GM21360 (cell line): ENCODE data around the gene SLC7A8.

ENCODE experiments used
- ATAC-seq: cut with Tn5 transposase; IDR thresholded peaks from one replicate; pipeline ENCODE4 v1.9.1; 2021; ENCODE audit warnings: mild to moderate bottlenecking, moderate library complexity; ENCODE audit not compliant: unreplicated experiment

Gene SLC7A8

DNA sequence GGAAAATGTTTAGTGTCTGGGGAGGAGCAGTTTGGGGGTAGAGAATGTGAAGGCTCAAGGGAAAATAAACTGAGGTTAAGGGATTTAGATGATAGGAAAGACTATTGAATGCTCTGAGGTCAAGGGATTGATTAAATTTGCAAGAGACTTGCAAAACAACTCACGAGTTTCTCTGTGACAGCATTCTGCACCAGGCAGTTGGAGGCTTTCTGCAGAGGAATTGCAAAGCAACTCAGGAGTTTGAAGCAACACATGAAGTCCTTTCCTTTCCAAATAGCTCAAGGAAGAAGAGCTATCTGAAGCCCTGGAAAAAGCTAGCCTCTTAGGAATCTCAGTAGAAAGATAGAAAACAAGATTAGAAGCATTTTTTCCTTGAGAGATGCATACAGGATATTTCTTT, 23.9 kb downstream of the SLC7A8 start:
- no peak for ATAC-seq

GRCh38 chr14:23158779-23159178, 24.7 kb downstream of the SLC7A8 start:
- ATAC-seq = no peak

- no peak for ATAC-seq
These were observed 28.4 kb downstream of the SLC7A8 start for GRCh38 chr14:23154964-23155587.

DNA sequence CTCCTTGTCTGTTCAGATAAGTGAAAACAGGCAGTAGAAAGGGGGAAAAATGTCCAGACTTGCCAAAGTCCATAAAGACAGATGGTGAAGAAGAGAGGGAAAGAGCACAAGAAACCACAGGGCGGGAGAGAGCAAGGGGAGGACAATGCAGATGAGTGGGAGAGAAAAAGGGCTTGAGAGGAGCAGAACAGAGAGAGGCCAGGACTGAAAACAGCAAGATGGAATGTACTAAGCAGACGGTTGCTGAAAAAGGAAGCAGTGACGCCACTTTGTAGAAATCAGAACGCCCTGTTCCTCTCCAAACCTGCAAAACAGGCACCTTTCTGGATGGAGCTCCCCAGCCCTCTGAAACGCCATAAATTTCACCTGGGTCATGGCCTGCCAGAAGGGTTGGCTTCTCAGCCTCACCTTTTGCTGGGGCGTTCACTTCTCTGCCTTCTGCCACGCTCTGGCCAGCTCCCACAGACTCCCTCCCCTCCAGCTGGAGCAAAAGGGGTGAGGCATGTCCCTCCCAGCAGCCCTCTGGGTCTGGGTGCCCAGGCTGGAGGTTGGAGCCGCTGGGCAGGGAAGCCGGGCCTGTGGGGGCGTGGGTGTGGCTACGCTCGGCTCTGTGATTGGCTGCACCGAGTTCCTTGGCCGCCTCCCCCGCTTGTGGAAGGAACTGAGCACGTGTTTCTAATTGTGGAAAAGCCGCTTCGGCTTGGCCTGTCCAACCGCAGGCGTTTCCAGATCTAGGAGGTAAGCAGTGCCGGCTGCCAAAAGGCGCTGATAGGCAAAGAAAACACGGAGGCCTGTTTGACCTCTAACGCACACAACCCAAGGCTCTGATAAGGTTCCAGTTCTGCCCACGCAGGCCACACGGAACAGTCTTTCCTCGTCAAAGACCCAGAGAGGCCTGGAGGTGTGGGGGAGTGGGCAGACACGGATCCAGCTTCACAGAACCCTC, 29.3 kb downstream of the SLC7A8 start:
- no peak for ATAC-seq

- ATAC-seq = no peak
These were observed 32.1 kb downstream of the SLC7A8 start for GRCh38 chr14:23151342-23151741.

DNA sequence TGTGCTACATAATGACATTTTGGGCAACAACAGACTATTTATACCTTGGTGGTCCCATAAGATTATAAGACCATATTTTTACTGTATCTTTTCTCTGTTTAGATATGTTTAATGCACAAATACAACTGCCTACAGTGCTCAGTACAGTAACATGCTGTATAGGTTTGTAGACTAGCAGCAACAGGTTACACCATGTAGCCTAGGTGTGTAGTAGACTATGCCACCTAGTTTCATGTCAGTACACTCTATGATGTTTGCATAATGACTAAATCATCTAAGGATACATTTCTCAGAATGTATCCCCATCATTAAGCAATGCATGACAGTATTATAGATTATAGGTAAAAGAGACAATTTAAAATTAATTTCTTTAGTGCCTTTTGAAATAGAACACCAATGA, 33.7 kb downstream of the SLC7A8 start:
- ATAC-seq = no peak

DNA sequence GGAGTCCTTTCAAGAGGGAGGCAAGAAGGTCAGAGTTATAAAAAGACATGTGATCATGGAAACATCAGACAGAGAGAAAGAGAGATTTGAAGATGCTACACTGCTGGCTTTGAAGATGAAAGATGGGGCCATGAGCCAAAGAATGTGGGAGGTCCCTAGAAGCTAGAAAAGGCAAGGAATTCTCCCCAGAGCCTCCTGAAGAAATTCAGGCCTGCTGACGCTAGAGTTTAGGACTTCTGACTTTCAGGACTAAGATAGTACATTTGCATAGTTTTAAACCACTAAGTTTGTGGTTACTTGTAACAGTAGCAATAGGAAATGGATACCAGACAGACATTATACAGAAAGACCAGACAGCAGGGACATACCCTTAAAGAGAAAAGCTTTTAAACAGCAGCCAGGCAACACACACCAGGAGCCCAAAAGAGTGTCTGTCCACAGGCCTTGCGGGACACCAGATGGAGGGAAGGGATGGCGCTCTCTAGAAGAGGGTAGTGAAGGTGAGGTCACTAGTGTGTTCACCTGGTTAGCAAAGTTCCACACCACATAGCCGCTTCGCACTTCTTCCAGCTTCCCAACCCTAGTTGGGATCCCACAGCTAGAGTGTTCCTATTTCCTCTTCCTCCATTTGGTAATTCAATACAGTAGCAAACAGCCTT, 34.7 kb downstream of the SLC7A8 start:
- ATAC-seq = no peak

DNA sequence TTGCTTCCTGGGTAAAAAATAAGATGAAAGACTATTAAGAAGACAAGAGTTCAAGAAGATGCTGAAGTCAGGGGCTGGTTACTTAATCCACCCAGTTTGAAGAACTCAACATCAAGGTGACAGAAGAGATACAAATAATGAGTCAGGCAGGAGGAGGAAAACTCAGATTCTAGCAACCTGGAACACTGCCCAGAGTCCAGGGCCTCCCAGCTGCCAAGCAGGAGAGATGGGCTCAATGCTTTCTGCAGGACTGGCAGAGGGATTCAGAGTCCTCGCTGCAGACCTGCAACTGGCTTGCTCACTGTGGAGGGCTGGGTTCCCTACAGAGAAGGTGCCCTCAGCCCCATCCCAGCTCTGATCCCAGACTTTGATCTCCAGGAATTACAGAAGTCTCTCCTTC, 35.8 kb downstream of the SLC7A8 start:
- no peak for ATAC-seq

DNA sequence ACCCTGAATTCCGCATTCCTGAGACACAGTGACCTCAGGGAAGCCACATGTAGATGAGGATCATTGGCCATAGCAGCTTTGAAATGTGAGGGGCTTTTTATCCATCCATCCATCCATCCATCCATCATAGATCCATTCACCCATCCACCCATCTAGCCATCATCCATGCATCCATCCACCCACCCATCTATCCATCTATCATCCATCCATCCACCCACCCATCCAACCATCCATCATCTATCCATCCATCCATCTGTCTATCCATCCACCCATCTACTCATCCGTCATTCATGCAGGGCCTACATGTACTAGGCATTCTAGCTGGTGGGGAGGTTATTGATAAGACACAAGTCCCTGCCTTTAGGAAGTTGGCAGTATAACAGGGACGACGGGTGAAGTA, 36.5 kb downstream of the SLC7A8 start:
- ATAC-seq = no peak

GRCh38 chr14:23146351-23146910, 37.0 kb downstream of the SLC7A8 start:
- ATAC-seq = no peak

GRCh38 chr14:23145794-23146350, 37.6 kb downstream of the SLC7A8 start:
- ATAC-seq = no peak

- ATAC-seq = no peak
These were observed 39.5 kb downstream of the SLC7A8 start for GRCh38 chr14:23143911-23144310.

DNA sequence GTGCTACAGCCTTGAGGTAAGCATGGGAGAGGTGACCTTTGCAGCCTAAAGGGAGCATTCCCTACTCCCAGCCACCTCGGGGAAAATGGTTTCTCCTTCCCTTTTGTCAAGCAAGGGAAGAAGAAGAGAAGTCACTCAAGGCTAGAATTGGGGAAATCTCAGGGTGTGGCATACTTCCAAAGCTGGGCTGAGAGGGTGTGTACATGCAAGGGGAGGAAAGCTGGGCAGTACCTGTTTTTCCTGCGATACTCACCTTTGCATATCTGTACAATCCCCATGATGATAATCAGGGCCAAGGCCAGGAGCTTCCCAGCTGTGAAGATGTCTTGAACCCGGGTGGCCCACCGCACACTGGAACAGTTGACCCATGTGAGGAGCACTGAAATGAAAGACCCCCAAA, 40.6 kb downstream of the SLC7A8 start:
- ATAC-seq = no peak

GRCh38 chr14:23141706-23142444, 41.6 kb downstream of the SLC7A8 start:
- no peak for ATAC-seq

- ATAC-seq = no peak
These were observed 43.1 kb downstream of the SLC7A8 start for GRCh38 chr14:23140371-23140770.

GRCh38 chr14:23139874-23140273, 43.6 kb downstream of the SLC7A8 start:
- ATAC-seq = no peak

DNA sequence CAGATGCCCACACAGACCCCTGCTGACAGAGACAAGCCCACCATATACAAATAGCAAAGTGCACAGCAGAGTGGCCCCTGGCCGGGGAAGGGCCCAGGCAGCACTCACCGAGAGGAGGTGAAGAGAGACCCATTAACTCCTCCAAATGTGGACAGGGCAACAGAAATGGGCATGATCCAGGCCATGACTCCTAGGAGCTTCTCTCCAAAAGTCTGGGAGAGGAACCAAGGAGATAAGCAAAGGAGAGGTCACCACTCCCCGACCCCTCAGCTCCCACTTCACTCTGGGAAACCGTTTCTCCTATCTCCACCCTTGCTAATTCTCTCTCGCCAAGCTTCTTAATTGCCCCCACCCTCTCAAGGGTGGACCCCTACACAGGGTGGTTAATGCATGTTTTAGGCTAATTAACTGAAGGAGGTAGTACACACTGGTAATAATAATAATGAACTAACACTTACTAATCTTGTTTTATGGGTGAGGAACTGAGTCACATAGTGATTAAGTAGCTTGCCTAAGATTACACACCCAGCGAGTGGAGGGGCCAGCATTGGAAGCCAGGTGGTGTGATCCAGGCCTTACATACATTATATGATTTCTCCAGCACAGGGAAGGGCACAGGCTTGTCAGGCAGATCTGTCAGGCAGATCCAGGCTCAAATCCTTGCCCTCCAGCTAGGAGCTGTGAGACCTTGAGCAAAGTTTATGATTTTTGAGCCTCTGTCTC, 45.5 kb downstream of the SLC7A8 start:
- no peak for ATAC-seq

DNA sequence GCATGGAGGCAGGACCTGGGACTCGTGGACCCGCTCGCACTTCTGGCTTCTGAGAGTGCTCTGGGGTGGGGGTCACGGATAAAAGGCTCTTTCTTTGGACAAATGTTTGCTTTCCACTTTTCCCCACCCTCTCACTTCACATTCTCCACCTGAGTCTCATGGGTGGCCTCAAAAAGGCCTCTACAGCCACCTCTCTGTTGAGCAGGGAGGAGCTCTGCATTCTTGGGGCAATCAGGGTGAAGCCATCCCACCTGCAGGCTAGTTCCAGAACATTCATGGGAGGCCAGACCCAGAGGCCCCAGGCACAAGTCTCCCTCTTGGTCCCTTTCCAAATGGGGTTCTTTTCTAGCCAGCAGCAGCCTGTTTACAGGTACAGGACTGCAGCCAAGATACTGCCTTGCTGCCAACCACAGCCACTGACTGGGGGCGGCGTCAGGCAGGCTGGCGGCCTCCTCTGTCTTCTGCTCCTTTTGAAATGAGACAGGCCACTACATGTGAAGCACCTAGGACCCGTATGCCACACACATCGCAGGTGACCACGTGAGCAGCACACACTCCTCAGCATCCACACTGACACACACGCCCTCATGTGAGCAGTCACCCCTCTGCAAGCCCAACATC, 46.2 kb downstream of the SLC7A8 start:
- ATAC-seq = no peak

DNA sequence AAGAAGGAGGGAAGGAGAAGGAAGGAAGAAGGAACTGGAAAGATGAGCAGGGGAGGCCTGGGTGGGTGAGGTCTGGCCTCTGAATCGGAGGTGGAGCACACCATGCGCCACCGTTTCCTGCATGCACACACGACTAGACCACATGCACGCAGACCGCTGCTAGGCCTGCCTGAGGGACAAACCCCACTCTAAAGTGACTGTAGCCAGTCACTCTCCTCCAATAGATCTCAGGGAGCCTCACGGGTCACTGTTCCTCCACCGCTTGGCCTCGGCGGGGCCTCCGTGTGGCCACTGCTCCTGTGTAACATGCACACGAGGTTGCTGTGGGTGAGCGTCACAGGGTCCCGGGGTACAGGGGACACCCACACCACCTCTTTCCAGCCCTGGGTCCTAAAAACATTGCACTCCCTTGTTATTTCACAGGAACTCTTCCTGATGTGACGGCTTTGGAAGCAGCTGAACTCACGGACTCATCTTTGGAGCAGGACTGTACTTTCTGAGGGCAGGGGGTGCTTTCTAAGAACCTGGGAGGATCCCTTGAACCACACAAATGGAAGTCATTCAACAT, 46.8 kb downstream of the SLC7A8 start:
- no peak for ATAC-seq
